Sigmoid colon (tissue), 3 donors: ENCODE results near the gene SNCG.

Experiments
- CTCF ChIP-seq, 4 experiments: fragments of 450-650 bp in 3 of 4; fragments of 200-600 bp in 1 of 4; IDR thresholded peaks; one replicate each; pipeline ENCODE4 v1.5.1; 2016 to 2019; ENCODE audit warnings: antibody characterized with exemption in 4 of 4, mild to moderate bottlenecking in 3 of 4, moderate library complexity in 2 of 4
- POLR2A ChIP-seq, 2 donors: fragments of 450-650 bp; IDR thresholded peaks; one replicate each; pipeline ENCODE4 v1.6.1; 2016; ENCODE audit warnings: antibody characterized with exemption in 2 of 2, mild to moderate bottlenecking in 2 of 2, moderate library complexity in 2 of 2

DNA sequence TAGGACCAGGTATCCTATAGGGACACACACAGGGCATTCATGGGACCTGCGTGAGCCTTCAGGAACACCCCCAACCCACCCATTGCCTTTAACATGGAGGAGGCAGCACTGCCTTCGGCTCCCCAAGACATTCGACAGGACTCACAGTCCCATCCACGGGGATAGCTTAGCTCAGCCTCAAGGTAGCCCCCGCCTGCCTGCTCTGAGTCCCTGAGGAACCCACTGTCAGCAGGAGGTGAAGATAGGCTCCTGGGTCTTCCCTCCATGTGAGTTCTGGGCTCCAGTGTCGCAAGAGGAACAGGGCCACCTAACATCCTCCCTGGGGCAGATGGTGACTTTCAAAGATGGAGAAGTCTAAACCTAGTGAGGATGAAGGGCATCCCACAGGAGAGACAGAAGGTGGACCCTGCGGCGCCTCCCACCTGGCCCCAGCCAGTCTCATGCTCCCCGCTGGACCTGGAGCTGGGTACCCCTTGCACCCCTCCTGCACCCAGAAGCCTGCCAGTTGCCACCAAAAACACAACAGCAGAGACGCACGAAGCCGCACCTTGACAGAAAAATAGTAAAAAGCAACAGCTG lies 5.0 kb downstream of the SNCG start:
- TF ChIP-seq CTCF (IDR thresholded peaks at IDR 0.05) = no peak
- no peak for TF ChIP-seq POLR2A (IDR thresholded peaks at IDR 0.05)
